Measurements from ENCODE around the gene MAP2.

Gene MAP2

GRCh38 chr2:209423562-209424198, at the start of gene MAP2:
Gene MAP2, plus strand, starts transcription at chr2:209424047. Its CDS starts 229,124 bp downstream, at chr2:209653171.
- peak; percentile 14 to 17 for DNase-seq

GRCh38 chr2:209376686-209377085, 47.2 kb upstream of the MAP2 start:
- no peak for DNase-seq

GRCh38 chr2:209380293-209380692, 43.6 kb upstream of the MAP2 start:
- DNase-seq: no peak

- no peak for DNase-seq
Measured at GRCh38 chr2:209381091-209381490, 42.8 kb upstream of the MAP2 start.

- no peak for DNase-seq
Measured at GRCh38 chr2:209382775-209383174, 41.1 kb upstream of the MAP2 start.

- DNase-seq: no peak
Measured at GRCh38 chr2:209383212-209383611, 40.6 kb upstream of the MAP2 start.

GRCh38 chr2:209387389-209387788, 36.5 kb upstream of the MAP2 start:
- DNase-seq: no peak

- DNase-seq: no peak
Measured at GRCh38 chr2:209388446-209389037, 35.3 kb upstream of the MAP2 start.

GRCh38 chr2:209389171-209389618, 34.7 kb upstream of the MAP2 start:
- no peak for DNase-seq

- no peak for DNase-seq
Measured at GRCh38 chr2:209390839-209391238, 33.0 kb upstream of the MAP2 start.

- DNase-seq: no peak
Measured at GRCh38 chr2:209391776-209392401, 32.0 kb upstream of the MAP2 start.

GRCh38 chr2:209395229-209395628, 28.6 kb upstream of the MAP2 start:
- DNase-seq: no peak

GRCh38 chr2:209395652-209396051, 28.2 kb upstream of the MAP2 start:
- DNase-seq: no peak

GRCh38 chr2:209398463-209398862, 25.4 kb upstream of the MAP2 start:
- no peak for DNase-seq

- DNase-seq: no peak
Measured at GRCh38 chr2:209401788-209402187, 22.1 kb upstream of the MAP2 start.

- no peak for DNase-seq
Measured at GRCh38 chr2:209411296-209411695, 12.6 kb upstream of the MAP2 start.

GRCh38 chr2:209411718-209412117, 12.1 kb upstream of the MAP2 start:
- DNase-seq: no peak

- no peak for DNase-seq
Measured at GRCh38 chr2:209413311-209414014, 10.4 kb upstream of the MAP2 start.

- no peak for DNase-seq
Measured at GRCh38 chr2:209416913-209417312, 6.9 kb upstream of the MAP2 start.

- DNase-seq: no peak
Measured at GRCh38 chr2:209422191-209422754, 1.6 kb upstream of the MAP2 start.

- DNase-seq: no peak
Measured at GRCh38 chr2:209424199-209424701, 403 bp downstream of the MAP2 start.

- DNase-seq: no peak
Measured at GRCh38 chr2:209424781-209425470, 1.1 kb downstream of the MAP2 start.

All from Kasumi-1 (cell line).